ENCODE data around the gene IGFBPL1. TPM values are rescaled to one million over a fixed set of nuclear protein-coding genes. Genes with fewer than 3 reads are reported as not detected.

Gene IGFBPL1
- total RNA-seq, 2 experiments from 2014 or later, result 0.20 TPM; not detected in 1

GRCh38 chr9:38421498-38422211 is 2.6 kb downstream of the IGFBPL1 start:
- no peaks in the 10 kb centered on the region for H3K36me3 Mint-ChIP-seq (ENCODE audit: low read depth)
- no peak overlapping the region for H3K4me3 Mint-ChIP-seq
- no peak for DNase-seq
- H3K27me3 Mint-ChIP-seq, result peaks cover 42% of the 10 kb centered on the region
- no peaks in the 10 kb centered on the region for H3K9me3 Mint-ChIP-seq
- ChIA-PET POLR2A (no interaction called here), CTCF (no interaction called here)
- peaks cover 6% of the 10 kb centered on the region for H3K4me1 Mint-ChIP-seq
- no peak overlapping the region for H3K27ac Mint-ChIP-seq

- Mint-ChIP-seq H3K27ac (no peak overlapping the region), H3K4me3 (no peak overlapping the region), H3K9me3 (no peaks in the 10 kb centered on the region), H3K27me3 (peaks cover 26% of the 10 kb centered on the region), H3K36me3 (ENCODE audit: low read depth) (no peaks in the 10 kb centered on the region), H3K4me1 (peaks cover 3% of the 10 kb centered on the region)
- POLR2A ChIA-PET, result no interaction called here
- CTCF ChIA-PET, result interaction anchor here (1.4 kb wide), 1 partner anchor 18 kb away, joined by 3 read pairs; no protein-coding TSS in a partner anchor
- DNase-seq, result no peak
Observed at GRCh38 chr9:38419181-38419580, 5.1 kb downstream of the IGFBPL1 start.

DNA sequence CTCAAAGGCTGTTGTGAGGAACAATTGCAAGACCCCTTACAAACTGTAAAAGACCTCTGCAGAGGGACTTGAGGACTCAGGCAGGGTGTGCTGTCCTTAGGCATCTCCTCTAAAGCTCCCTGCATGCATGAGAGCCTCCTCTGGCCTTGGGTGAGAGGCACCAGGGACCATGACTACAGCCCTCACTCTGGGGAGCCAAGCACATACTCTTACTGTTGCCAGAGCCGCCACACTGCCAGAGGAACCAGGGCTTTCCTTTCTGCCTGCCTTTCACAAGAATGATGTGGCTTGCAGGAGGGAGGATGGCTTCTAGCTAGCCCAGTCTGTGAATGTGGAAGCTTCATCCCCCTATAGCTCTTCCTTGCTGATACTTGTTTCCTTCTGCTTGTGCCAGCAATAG is 5.9 kb downstream of the IGFBPL1 start:
- peaks cover under 1% of the 10 kb centered on the region for H3K4me1 Mint-ChIP-seq
- H3K27me3 Mint-ChIP-seq, result peaks cover 22% of the 10 kb centered on the region
- ChIA-PET POLR2A (no interaction called here), CTCF (interaction anchor here (0.9 kb wide), 1 partner anchor 17 kb away, joined by 3 read pairs; no protein-coding TSS in a partner anchor)
- no peak for DNase-seq
- no peaks in the 10 kb centered on the region for H3K9me3 Mint-ChIP-seq
- H3K27ac Mint-ChIP-seq, result no peak overlapping the region
- H3K4me3 Mint-ChIP-seq, result no peak overlapping the region
- no peaks in the 10 kb centered on the region for H3K36me3 Mint-ChIP-seq (ENCODE audit: low read depth)

DNA sequence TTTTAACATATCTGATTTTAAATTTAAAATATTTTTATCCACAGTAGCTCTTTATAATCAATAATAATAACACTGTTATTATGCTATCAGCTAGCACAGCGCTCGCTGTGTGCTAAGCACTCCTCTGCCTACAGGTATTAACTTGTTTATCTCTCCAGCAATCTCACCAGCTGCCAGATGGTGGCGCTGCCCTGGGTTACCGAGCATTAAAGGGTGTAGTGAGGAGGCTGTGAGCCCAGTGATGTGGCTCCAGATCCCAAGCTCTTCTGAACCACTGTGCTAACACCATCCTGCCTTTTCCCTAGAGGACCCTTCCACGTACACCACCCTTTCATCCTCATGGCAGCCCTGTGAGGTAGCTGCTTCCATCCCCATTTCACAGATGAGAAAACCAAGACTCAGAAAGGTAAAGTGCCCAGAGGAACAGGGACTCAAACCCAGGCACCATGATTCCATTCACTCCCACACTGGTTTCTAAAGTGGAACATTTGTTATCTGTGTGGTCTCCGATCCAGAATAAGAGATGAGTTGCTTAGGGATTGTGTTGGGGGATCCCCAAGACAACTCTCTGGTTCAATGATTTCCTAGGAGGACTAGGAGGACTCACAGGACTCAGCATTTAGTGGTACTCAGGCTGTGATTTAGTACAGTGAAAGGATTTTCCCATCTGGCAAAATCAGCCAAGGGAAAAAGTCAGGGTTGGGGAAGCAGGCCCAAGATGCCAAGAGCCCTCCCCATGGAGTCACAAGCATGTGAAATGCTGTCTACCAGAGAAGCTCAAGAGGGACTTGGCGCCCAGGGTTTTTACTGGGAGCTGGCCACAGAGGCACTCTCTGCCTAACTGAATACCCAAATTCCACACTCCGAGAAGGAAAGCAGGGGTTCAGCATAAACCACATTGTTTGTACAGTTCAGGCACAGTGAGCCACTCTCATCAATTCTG is 7.0 kb downstream of the IGFBPL1 start:
- Mint-ChIP-seq H3K36me3 (ENCODE audit: low read depth) (no peaks in the 10 kb centered on the region), H3K27me3 (peaks cover 14% of the 10 kb centered on the region), H3K4me1 (no peaks in the 10 kb centered on the region), H3K27ac (no peak overlapping the region), H3K4me3 (no peak overlapping the region), H3K9me3 (no peaks in the 10 kb centered on the region)
- CTCF ChIA-PET, result interaction anchor here (0.7 to 1.2 kb wide), 4 partner anchors 9 to 20 kb away, joined by 3 to 5 read pairs (median 4); no protein-coding TSS in a partner anchor
- peak; percentile 60 for DNase-seq
- POLR2A ChIA-PET, result no interaction called here

DNA sequence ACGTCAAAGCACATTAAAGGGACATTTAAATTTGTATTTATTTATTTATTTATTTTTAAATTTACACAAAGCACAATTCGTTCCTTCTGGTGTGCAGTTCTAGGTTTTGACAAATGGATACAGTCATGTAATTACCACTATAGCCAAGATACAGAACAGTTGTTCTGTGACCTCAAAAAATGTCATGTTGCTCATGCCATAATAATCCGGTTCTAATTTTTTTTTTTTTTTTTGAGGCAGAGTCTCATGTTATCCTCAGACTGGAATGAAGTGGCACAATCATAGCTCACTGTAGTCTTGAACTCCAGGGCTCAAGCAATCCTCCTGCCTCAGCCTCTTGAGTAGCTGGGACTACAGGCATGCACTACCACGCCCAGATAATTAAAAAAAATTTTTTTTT is 7.8 kb downstream of the IGFBPL1 start:
- CTCF ChIA-PET, result interaction anchor here (0.7 to 1.2 kb wide), 3 partner anchors 8 to 21 kb away, joined by 3 to 5 read pairs (median 4); no protein-coding TSS in a partner anchor
- H3K4me1 Mint-ChIP-seq, result no peaks in the 10 kb centered on the region
- no peaks in the 10 kb centered on the region for H3K36me3 Mint-ChIP-seq (ENCODE audit: low read depth)
- peaks cover 10% of the 10 kb centered on the region for H3K27me3 Mint-ChIP-seq
- no peak overlapping the region for H3K4me3 Mint-ChIP-seq
- no peak overlapping the region for H3K27ac Mint-ChIP-seq
- no peak for DNase-seq
- POLR2A ChIA-PET, result no interaction called here
- H3K9me3 Mint-ChIP-seq, result no peaks in the 10 kb centered on the region

GRCh38 chr9:38415856-38416255 is 8.4 kb downstream of the IGFBPL1 start:
- CTCF ChIA-PET, result no interaction called here
- H3K36me3 Mint-ChIP-seq (ENCODE audit: low read depth), result no peaks in the 10 kb centered on the region

GRCh38 chr9:38414040-38414723 is 10.1 kb downstream of the IGFBPL1 start:
- Mint-ChIP-seq H3K9me3 (no peaks in the 10 kb centered on the region), H3K27ac (no peak overlapping the region), H3K36me3 (ENCODE audit: low read depth) (no peaks in the 10 kb centered on the region), H3K27me3 (peaks cover 9% of the 10 kb centered on the region), H3K4me1 (no peaks in the 10 kb centered on the region), H3K4me3 (no peak overlapping the region)
- DNase-seq, result no peak
- ChIA-PET POLR2A (no interaction called here), CTCF (no interaction called here)

More at GRCh38 chr9:38415856-38416255, 8.4 kb downstream of the IGFBPL1 start:
- no peak overlapping the region for H3K27ac Mint-ChIP-seq
- H3K4me1 Mint-ChIP-seq, result no peaks in the 10 kb centered on the region
- H3K9me3 Mint-ChIP-seq, result no peaks in the 10 kb centered on the region
- peaks cover 8% of the 10 kb centered on the region for H3K27me3 Mint-ChIP-seq
- H3K4me3 Mint-ChIP-seq, result no peak overlapping the region
- POLR2A ChIA-PET, result no interaction called here
- DNase-seq, result no peak

GRCh38 chr9:38413283-38413682 is 11.0 kb downstream of the IGFBPL1 start:
- no peak overlapping the region for H3K27ac Mint-ChIP-seq
- no peaks in the 10 kb centered on the region for H3K36me3 Mint-ChIP-seq (ENCODE audit: low read depth)
- H3K9me3 Mint-ChIP-seq, result no peaks in the 10 kb centered on the region
- DNase-seq, result no peak
- ChIA-PET POLR2A (no interaction called here), CTCF (no interaction called here)
- peaks cover 5% of the 10 kb centered on the region for H3K4me1 Mint-ChIP-seq
- H3K4me3 Mint-ChIP-seq, result no peak overlapping the region
- H3K27me3 Mint-ChIP-seq, result peaks cover 9% of the 10 kb centered on the region

GRCh38 chr9:38412751-38413150 is 11.5 kb downstream of the IGFBPL1 start:
- Mint-ChIP-seq H3K4me3 (no peak overlapping the region), H3K27ac (no peak overlapping the region), H3K27me3 (peaks cover 9% of the 10 kb centered on the region), H3K9me3 (no peaks in the 10 kb centered on the region), H3K4me1 (peaks cover 5% of the 10 kb centered on the region), H3K36me3 (ENCODE audit: low read depth) (no peaks in the 10 kb centered on the region)
- ChIA-PET CTCF (no interaction called here), POLR2A (no interaction called here)
- DNase-seq, result no peak

GRCh38 chr9:38408719-38409118 is 15.5 kb downstream of the IGFBPL1 start:
- H3K27me3 Mint-ChIP-seq, result peaks cover 19% of the 10 kb centered on the region
- no peak overlapping the region for H3K4me3 Mint-ChIP-seq
- ChIA-PET CTCF (interaction anchor here (1.1 kb wide), 1 partner anchor 8 kb away, joined by 3 read pairs; no protein-coding TSS in a partner anchor), POLR2A (no interaction called here)
- no peaks in the 10 kb centered on the region for H3K36me3 Mint-ChIP-seq (ENCODE audit: low read depth)
- H3K27ac Mint-ChIP-seq, result no peak overlapping the region
- H3K4me1 Mint-ChIP-seq, result peaks cover 5% of the 10 kb centered on the region
- DNase-seq, result no peak
- H3K9me3 Mint-ChIP-seq, result no peaks in the 10 kb centered on the region

DNA sequence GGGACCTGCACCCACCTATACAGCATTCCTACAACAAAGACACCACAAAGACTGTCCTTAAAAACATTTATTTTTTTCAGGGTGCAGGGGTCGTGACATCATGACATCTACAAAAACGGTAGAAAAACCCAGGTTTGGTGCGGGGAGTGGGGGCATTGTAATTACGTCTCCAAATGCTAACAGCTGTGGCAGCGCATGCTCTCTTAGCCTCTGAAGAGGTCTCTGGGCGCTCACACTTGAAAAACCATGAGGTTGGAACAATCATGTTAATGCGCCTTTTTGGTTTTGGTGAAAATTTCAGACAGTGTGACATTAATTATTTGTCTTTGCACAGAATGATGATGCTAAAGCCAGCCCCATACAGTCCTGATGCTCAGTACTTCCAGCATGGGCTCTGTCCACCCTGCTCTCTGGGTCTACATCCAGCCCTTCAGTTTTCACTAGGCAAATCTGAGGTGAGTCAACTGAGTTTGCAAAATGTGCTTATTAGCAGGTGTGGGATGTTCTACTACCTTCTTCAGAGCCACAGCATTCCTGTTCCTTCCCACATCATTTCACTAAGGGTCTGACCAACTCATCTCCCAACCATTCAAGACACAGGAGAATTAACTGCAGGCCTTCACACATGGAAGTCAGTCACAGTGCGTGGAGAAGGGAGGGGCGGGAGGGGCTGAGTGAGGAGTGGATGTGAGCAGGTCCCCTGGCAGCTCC is 17.6 kb downstream of the IGFBPL1 start:
- no peaks in the 10 kb centered on the region for H3K36me3 Mint-ChIP-seq (ENCODE audit: low read depth)
- ChIA-PET POLR2A (no interaction called here), CTCF (no interaction called here)
- no peaks in the 10 kb centered on the region for H3K9me3 Mint-ChIP-seq
- no peak overlapping the region for H3K27ac Mint-ChIP-seq
- peaks cover 17% of the 10 kb centered on the region for H3K27me3 Mint-ChIP-seq
- no peak for DNase-seq
- peaks cover 5% of the 10 kb centered on the region for H3K4me1 Mint-ChIP-seq
- H3K4me3 Mint-ChIP-seq, result no peak overlapping the region

DNA sequence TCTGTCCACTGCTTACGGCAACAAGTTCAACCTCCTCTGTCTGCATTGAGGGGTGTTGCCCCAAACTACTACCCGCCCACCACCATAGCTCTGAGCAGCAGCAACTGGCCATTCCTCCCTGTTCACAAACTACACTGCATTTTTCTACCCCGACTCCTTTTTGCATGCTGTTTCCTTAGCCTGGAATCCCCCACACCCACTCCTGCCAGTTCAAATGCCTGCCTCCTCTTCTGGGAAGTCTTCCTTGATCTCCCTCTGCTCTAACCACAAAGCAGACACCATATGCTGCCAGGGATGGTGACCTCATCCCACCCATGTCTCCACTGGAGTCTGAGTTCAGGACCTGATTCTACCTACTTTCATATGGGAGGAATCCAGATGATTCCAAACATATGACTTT is 18.5 kb downstream of the IGFBPL1 start:
- H3K4me1 Mint-ChIP-seq, result peaks cover 5% of the 10 kb centered on the region
- CTCF ChIA-PET, result no interaction called here
- H3K27ac Mint-ChIP-seq, result no peak overlapping the region

More for the DNA sequence above, 18.5 kb downstream of the IGFBPL1 start:
- H3K4me3 Mint-ChIP-seq, result no peak overlapping the region
- no peak for DNase-seq
- H3K36me3 Mint-ChIP-seq (ENCODE audit: low read depth), result no peaks in the 10 kb centered on the region
- H3K27me3 Mint-ChIP-seq, result peaks cover 14% of the 10 kb centered on the region
- H3K9me3 Mint-ChIP-seq, result no peaks in the 10 kb centered on the region
- POLR2A ChIA-PET, result no interaction called here

Data from activated CD4-positive, alpha-beta memory T cell treated with anti-CD3 and anti-CD28 coated beads, Interleukin-2, amount 10 ng/mL, durations not matched to agents 7 days and 5 days (primary cell).